ENCODE measurements around the gene ZNF423.

DNA sequence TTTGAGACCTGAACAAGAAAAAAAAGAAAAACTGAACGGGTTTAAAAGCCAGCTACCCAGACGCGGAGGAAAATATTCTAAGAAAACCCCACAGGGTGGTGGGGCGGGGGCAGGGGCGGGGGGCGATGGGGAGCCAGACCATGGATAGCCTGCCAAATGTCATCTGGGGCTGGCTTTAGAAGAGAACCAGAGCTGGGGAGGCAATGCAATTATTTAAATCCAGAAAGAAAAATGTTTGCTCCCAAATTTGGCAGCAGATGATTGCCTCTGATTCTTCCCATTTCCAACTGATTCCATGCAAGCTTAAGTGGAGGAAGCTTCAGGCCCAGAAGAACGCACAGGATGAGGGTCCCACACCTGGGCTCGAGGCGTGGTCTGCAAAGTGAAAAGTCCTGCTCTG lies 34.8 kb downstream of the ZNF423 start:
- TF ChIP-seq, protein P1, sequence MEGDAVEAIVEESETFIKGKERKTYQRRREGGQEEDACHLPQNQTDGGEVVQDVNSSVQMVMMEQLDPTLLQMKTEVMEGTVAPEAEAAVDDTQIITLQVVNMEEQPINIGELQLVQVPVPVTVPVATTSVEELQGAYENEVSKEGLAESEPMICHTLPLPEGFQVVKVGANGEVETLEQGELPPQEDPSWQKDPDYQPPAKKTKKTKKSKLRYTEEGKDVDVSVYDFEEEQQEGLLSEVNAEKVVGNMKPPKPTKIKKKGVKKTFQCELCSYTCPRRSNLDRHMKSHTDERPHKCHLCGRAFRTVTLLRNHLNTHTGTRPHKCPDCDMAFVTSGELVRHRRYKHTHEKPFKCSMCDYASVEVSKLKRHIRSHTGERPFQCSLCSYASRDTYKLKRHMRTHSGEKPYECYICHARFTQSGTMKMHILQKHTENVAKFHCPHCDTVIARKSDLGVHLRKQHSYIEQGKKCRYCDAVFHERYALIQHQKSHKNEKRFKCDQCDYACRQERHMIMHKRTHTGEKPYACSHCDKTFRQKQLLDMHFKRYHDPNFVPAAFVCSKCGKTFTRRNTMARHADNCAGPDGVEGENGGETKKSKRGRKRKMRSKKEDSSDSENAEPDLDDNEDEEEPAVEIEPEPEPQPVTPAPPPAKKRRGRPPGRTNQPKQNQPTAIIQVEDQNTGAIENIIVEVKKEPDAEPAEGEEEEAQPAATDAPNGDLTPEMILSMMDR (conservative IDR thresholded peaks at IDR 0.05; ENCODE audit: low read depth in 2 of 2), result no peak
- TF ChIP-seq POLR2AphosphoS5 (IDR thresholded peaks at IDR 0.05; ENCODE audit: low read depth) (no peak), JUNB (IDR thresholded peaks at IDR 0.05; ENCODE audit: unreplicated experiment) (no peak), EZH2 (IDR thresholded peaks at IDR 0.05; ENCODE audit: low read depth, unreplicated experiment) (no peak)
